Brain microvascular endothelial cell (primary cell): ENCODE measurements around the gene RPL6.
"Not testable (repeated sequence)": the region's sequence is repeated elsewhere in the genome, so short reads cannot be mapped to it uniquely, and the experiment has no call there.

Experiments used
- DNase-seq: peaks from one replicate; pipeline ENCODE4 v3.0.0-alpha.2; 2020
- H3K27ac ChIP-seq: fragments of 250-450 bp; sonication (Bioruptor Pico); 2 replicates; pipeline ENCODE4 v1.5.1; 2020; ENCODE audit warnings: mild to moderate bottlenecking, moderate library complexity
- H3K27me3 ChIP-seq: fragments of 250-450 bp; sonication (Bioruptor Pico); replicated peaks from 2 replicates; pipeline ENCODE4 v1.5.1; 2020; ENCODE audit warnings: mild to moderate bottlenecking
- H3K36me3 ChIP-seq: fragments of 250-450 bp; sonication (Bioruptor Pico); replicated peaks from 2 replicates; pipeline ENCODE4 v1.5.1; 2020; ENCODE audit warnings: mild to moderate bottlenecking
- H3K4me3 ChIP-seq: 2 replicates; pipeline ENCODE4 v1.5.1; 2011; ENCODE audit warnings: low read depth, mild to moderate bottlenecking, control low read depth, low read length, moderate library complexity
- in situ Hi-C: cut with HindIII; loops from 2 replicates; pipeline ENCODE4 v1.10.0; 2017; ENCODE audit warnings: low sequenced_read_pairs, low pct_ligation_motif_present
- TF ChIP-seq, protein P1 (sequence below): IDR thresholded peaks from 2 replicates; pipeline ENCODE4 v1.5.1; 2011; ENCODE audit warnings: low read depth, mild to moderate bottlenecking, moderate library complexity, low read length, control low read depth, inconsistent platforms; ENCODE audit errors: missing control alignments

RPL6 gene

DNA sequence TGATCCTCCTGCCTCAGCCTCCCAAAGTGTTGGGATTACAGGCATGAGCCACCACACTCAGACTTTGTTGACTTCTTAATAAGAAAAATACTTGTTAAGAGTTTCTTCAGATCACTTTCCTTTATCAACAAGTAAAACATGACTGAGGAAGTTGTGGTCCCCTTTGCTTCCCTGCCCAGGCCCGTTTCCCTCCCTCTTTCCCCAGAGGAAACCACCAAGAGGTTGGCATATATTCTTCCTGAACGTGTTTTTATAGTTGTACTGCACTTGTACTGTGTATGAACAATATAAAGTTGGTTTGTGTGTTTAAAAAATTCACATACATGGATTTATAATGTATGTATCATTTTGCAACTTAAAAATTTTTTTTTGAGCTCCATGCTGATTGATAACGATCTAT, 37.7 kb upstream of the RPL6 start:
- no peaks in the 10 kb centered on the region for H3K27me3 ChIP-seq
- no peak overlapping the region for H3K4me3 ChIP-seq
- TF ChIP-seq, protein P1, sequence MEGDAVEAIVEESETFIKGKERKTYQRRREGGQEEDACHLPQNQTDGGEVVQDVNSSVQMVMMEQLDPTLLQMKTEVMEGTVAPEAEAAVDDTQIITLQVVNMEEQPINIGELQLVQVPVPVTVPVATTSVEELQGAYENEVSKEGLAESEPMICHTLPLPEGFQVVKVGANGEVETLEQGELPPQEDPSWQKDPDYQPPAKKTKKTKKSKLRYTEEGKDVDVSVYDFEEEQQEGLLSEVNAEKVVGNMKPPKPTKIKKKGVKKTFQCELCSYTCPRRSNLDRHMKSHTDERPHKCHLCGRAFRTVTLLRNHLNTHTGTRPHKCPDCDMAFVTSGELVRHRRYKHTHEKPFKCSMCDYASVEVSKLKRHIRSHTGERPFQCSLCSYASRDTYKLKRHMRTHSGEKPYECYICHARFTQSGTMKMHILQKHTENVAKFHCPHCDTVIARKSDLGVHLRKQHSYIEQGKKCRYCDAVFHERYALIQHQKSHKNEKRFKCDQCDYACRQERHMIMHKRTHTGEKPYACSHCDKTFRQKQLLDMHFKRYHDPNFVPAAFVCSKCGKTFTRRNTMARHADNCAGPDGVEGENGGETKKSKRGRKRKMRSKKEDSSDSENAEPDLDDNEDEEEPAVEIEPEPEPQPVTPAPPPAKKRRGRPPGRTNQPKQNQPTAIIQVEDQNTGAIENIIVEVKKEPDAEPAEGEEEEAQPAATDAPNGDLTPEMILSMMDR = no peak
- no peak for DNase-seq
- H3K27ac ChIP-seq = no peak overlapping the region
- peaks cover 18% of the 10 kb centered on the region for H3K36me3 ChIP-seq
- in situ Hi-C loops = no loop called here

DNA sequence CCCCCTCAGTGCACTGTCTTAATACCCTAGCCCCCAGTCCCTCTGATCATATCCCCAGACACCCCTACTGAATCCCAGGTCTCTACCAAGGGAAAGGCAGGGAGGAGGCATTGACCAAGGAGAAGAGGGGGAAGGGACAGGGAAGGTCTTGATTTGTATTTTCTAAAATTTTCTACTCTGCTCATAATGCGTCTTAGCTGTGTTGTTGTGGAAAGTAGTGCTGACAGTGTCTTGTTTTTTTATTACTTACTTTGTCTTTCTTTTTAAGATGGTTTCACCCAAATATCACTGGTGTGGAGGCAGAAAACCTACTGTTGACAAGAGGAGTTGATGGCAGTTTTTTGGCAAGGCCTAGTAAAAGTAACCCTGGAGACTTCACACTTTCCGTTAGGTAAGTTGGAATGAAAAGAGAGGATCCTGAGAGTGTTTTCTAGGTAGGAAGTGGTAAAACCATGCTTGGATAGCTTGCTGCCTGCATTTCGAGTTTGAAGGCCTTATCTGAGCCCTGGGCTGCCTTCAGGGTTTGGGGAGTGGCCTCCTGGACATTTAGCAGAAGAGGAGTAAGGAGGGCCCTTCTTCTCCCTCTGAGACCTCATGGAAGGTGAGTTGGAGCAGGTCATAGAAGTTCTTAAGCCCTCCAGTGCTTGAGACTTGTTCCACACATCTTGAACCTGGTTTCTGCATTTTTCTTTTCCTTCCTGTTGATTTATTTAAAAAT, 36.8 kb upstream of the RPL6 start:
- Histone ChIP-seq H3K36me3 (peaks cover 16% of the 10 kb centered on the region), H3K27me3 (no peaks in the 10 kb centered on the region), H3K27ac (no peak overlapping the region), H3K4me3 (no peak overlapping the region)
- in situ Hi-C loops = no loop called here
- TF ChIP-seq, protein P1 = no peak
- no peak for DNase-seq

DNA sequence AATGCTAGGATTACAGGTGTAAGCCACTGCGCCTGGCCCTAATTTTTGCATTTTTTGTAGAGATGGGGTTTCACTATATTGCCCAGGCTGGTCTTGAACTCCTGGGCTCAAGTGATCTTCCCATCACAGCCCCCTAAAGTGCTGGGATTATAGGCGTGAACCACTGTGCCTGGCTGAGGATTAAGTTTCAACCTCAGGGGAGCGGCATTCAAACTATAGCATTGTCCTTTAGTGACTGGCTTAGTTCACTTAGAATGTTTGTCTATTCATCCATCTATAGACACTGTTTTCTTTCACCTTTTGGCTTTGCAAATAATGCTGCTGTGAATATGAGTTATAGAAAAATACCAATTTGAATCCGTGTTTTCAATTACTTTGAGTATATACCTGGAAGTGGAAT, 34.5 kb upstream of the RPL6 start:
- no peak overlapping the region for H3K4me3 ChIP-seq
- H3K36me3 ChIP-seq = peaks cover 5% of the 10 kb centered on the region
- H3K27me3 ChIP-seq = no peaks in the 10 kb centered on the region
- TF ChIP-seq, protein P1 = no peak
- in situ Hi-C loops = no loop called here
- no peak overlapping the region for H3K27ac ChIP-seq
- no peak for DNase-seq

DNA sequence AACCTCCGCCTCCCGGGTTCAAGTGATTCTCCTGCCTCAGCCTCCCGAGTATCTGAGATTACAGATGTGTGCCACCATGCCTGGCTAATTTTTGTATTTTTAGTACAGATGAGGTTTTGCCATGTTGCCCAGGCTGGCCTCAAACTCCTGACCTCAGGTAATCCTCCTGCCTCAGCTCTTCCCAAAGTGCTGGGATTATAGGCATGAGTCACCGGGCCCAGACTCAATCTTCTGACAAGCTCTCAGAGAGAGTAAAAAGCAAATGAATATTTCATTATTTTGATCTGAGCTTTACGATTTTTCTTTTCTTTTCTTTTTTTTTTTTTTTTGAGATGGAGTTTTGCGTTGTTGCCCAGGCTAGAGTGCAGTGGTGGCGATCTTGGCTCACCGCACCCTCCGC, 31.2 kb upstream of the RPL6 start:
- H3K27me3 ChIP-seq, in situ Hi-C loops, H3K4me3 ChIP-seq, H3K36me3 ChIP-seq, H3K27ac ChIP-seq: not testable (repeated sequence)
- peak; percentile 5 for DNase-seq

DNA sequence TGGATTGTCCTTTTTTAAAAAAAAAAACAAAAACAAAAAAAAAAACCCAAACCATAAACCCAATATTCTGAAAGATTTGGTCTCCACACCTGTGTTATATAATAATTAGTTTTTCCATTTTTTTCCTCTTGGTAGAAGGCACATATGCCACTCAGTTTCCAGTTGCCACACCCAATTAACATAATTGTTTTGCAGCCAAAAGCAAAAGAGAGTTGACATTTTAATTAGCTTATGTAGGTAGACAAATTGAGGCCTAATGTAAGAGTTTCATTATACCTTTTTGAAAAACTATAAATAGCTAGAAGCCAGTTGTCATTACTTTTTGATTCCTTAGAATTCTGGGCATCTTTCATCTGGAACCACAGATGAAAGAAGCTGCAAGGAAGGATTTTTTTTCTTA, 30.4 kb upstream of the RPL6 start:
- H3K4me3 ChIP-seq = no peak overlapping the region
- no peak overlapping the region for H3K27ac ChIP-seq
- TF ChIP-seq, protein P1 = no peak
- H3K36me3 ChIP-seq = no peaks in the 10 kb centered on the region
- in situ Hi-C loops = no loop called here
- no peak for DNase-seq
- H3K27me3 ChIP-seq = no peaks in the 10 kb centered on the region

DNA sequence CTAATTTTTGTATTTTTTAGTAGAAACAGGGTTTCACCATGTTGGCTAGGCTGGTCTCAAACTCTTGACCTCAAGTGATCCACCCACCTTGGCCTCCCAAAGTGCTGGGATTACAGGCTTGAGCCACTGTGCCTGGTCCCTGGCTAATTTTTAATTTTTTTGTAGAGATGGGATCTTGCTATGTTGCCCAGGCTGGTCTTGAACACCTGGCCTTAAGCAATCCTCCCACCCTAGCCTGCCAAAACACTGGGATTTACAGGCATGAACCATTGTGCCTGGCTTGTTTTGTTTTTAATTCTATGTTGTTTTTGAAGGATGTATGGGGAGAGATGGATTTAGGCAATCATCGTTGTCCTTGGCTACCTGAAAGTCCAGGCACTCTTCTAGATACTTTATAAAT, 29.2 kb upstream of the RPL6 start:
- H3K4me3 ChIP-seq, H3K27me3 ChIP-seq, H3K36me3 ChIP-seq, H3K27ac ChIP-seq, in situ Hi-C loops, DNase-seq: not testable (repeated sequence)

DNA sequence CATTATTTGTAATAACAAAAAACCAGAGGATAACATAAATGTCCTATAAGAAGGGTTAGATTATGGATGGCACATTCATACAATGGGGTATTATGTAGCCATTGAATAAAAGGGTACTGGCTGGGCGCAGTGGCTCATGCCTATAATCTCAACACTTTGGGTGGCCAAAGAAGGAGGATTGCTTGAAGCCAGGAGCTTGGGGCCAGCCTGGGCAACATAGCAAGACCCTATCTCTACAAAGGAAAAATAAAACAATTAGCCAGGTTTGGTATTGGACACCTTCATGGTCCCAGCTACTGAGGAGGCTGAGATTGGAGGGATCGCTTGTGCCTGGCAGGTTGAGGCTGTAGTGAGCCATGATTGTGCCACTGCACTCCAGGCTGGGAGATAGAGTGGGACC, 24.1 kb upstream of the RPL6 start:
- Histone ChIP-seq H3K27me3 (no peaks in the 10 kb centered on the region), H3K4me3 (no peak overlapping the region), H3K36me3 (no peaks in the 10 kb centered on the region), H3K27ac (no peak overlapping the region)
- no peak for DNase-seq
- TF ChIP-seq, protein P1 = no peak
- in situ Hi-C loops = no loop called here
